ENCODE data around the gene CHI3L1.

DNA sequence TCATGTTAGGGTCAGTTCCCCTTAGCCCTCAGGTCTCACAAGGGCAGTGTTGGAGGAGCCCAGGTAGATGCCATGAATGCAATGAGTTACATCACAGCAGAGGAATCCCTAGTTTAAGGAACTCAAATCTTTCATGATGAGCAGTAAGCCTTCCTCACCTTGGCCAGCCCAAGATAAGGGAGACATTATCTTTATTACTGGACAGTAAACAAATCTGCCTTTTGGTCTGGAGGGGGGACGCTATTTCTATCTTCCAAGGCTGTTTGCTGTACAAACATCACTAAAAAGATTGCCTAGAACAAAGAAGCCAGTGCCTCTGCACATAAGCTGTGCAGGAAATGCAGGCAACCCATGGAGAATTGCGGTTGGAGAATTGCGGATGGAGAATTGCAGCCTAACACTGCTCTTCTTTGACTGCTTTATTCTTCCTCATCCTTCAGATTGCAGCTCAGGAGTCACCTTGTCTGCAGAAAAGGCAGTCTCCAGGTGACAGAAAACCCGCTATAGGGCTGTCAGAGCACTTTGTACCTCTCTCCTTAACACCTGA is 2.3 kb upstream of the CHI3L1 start:
- TF ChIP-seq POLR2AphosphoS5 (IDR thresholded peaks at IDR 0.05; ENCODE audit: low read depth, low read length) (no peak), REST (IDR thresholded peaks at IDR 0.05; ENCODE audit: insufficient read depth in 1 of 2, low read depth in 2 of 2, low read length in 2 of 2) (no peak), TAF1 (IDR thresholded peaks at IDR 0.05; ENCODE audit: borderline replicate concordance, insufficient read depth, low read length) (no peak)

All from PFSK-1 (cell line).